GM12878 (cell line): ENCODE data around the gene LRP1B. TPM values are rescaled to one million over a fixed set of nuclear protein-coding genes. Genes with fewer than 3 reads are reported as not detected.

Source experiments
- ATAC-seq: fragments of 200-7000 bp; cut with Tn5 transposase; 3 replicates; pipeline ENCODE4 v1.9.1; 2020; ENCODE audit warnings: mild to moderate bottlenecking, moderate library complexity
- BruUV-seq: library from RNA; stranded (reverse); fragments of 400-500 nt; replicated peaks from 2 replicates; lab custom pipeline; 2021; lab: Mats Ljungman, UMichigan
- CTCF ChIA-PET: fragments of 300-600 bp; sonication (Branson Sonifier 250); formaldehyde crosslinking; extraction: SDS; loops from one replicate; lab custom pipeline; 2021; ENCODE audit warnings: inconsistent platforms; lab: Yijun Ruan, JAX
- POLR2A ChIA-PET: fragments of 350-600 bp; formaldehyde crosslinking; extraction: SDS; loops from one replicate; lab custom pipeline; 2021; ENCODE audit warnings: inconsistent platforms; lab: Charles Lee
- RAD21 ChIA-PET: fragments of 300-600 bp; sonication (Branson Sonifier 250); formaldehyde crosslinking; loops from one replicate; lab custom pipeline; 2023; ENCODE audit warnings: antibody characterized with exemption; ENCODE audit not compliant: unreplicated experiment; lab: Charles Lee
- SMC1A ChIA-PET: fragments of 300-600 bp; sonication (Branson Sonifier 250); formaldehyde crosslinking; loops from one replicate; lab custom pipeline; 2023; ENCODE audit not compliant: unreplicated experiment, uncharacterized antibody; lab: Charles Lee
- DNase-seq: peaks from one replicate; pipeline ENCODE4 v3.0.0-alpha.2; 2011; ENCODE audit warnings: low read depth, low spot score
- FAIRE-seq: peaks from 3 replicates; lab custom pipeline; 2011; peaks lifted over from hg19 to GRCh38; lab: Jason Lieb, UNC
- H2AFZ ChIP-seq: 2 replicates; pipeline ENCODE4 v1.6.0; 2011; ENCODE audit warnings: low read depth, low read length, control low read depth; ENCODE audit not compliant: control insufficient read depth
- H3K27ac ChIP-seq: 2 replicates; pipeline ENCODE4 v1.5.1; 2011; ENCODE audit warnings: control low read depth; ENCODE audit not compliant: control insufficient read depth, insufficient read depth
- H3K27me3 ChIP-seq, 2 experiments: replicated peaks in 1 of 2; 2 replicates each; pipeline versions ENCODE4 v1.6.0 to v1.6.1; 2011; ENCODE audit warnings: low read length in 1 of 2; ENCODE audit not compliant: control insufficient read depth in 2 of 2, insufficient read depth in 2 of 2
- H3K36me3 ChIP-seq, 2 experiments: 2 replicates each; pipeline ENCODE4 v1.5.1; 2011; ENCODE audit warnings: low read length in 1 of 2; ENCODE audit not compliant: control insufficient read depth in 2 of 2, insufficient read depth in 2 of 2
- H3K4me1 ChIP-seq: 2 replicates; pipeline ENCODE4 v1.6.1; 2011; ENCODE audit warnings: mild to moderate bottlenecking, low read length, moderate library complexity, mixed read lengths; ENCODE audit not compliant: control insufficient read depth, insufficient read depth
- H3K4me2 ChIP-seq: 2 replicates; pipeline ENCODE4 v1.6.0; 2011; ENCODE audit warnings: control low read depth; ENCODE audit not compliant: control insufficient read depth, insufficient read depth
- H3K4me3 ChIP-seq: fragments of 200-600 bp; sonication (generic); 2 replicates; pipeline ENCODE4 v1.5.1; 2016
- H3K79me2 ChIP-seq: 2 replicates; pipeline ENCODE4 v1.6.0; 2011; ENCODE audit warnings: low read length; ENCODE audit not compliant: control insufficient read depth, insufficient read depth
- H3K9ac ChIP-seq: 2 replicates; pipeline ENCODE4 v1.8.0; 2011; ENCODE audit warnings: low read length, control low read depth, mixed read lengths; ENCODE audit not compliant: control insufficient read depth, insufficient read depth
- H3K9me3 ChIP-seq: replicated peaks from 3 replicates; pipeline ENCODE4 v1.5.1; 2011; ENCODE audit warnings: mild to moderate bottlenecking, low read length; ENCODE audit not compliant: control insufficient read depth, insufficient read depth
- H4K20me1 ChIP-seq: 2 replicates; pipeline ENCODE4 v1.6.0; 2011; ENCODE audit not compliant: control insufficient read depth, insufficient read depth
- BMI1 ChIP-seq: fragments of 450-650 bp; IDR thresholded peaks from 2 replicates; pipeline ENCODE4 v1.6.1; 2016; ENCODE audit warnings: mild to moderate bottlenecking, moderate library complexity, borderline replicate concordance
- EGR1 ChIP-seq, 2 experiments: IDR thresholded peaks; 1 replicate in 1 of 2; 2 replicates in 1 of 2; pipeline ENCODE4 v1.6.1; 2011 to 2012; ENCODE audit warnings: low read depth in 2 of 2, low read length in 2 of 2, borderline replicate concordance in 1 of 2, mild to moderate bottlenecking in 1 of 2, moderate library complexity in 1 of 2
- ESRRA ChIP-seq: IDR thresholded peaks from 2 replicates; pipeline ENCODE4 v1.6.1; 2012; ENCODE audit warnings: mild to moderate bottlenecking, low read length, improper control_type of control experiment
- ETV6 ChIP-seq, 2 experiments: fragments of 450-650 bp in 1 of 2; IDR thresholded peaks in 1 of 2; conservative IDR thresholded peaks in 1 of 2; 2 replicates each; pipeline ENCODE4 v1.6.1; 2014; ENCODE audit warnings: antibody characterized with exemption in 1 of 2, borderline replicate concordance in 1 of 2, low read depth in 1 of 2, mild to moderate bottlenecking in 1 of 2, moderate library complexity in 1 of 2
- EZH2 ChIP-seq: IDR thresholded peaks from 2 replicates; pipeline ENCODE4 v1.6.1; 2012; ENCODE audit warnings: low read depth, mild to moderate bottlenecking, control low read depth, inconsistent platforms, low read length, borderline replicate concordance; ENCODE audit not compliant: control insufficient read depth
- GATAD2B ChIP-seq: fragments of 450-650 bp; conservative IDR thresholded peaks from 2 replicates; pipeline ENCODE4 v1.6.1; 2017; ENCODE audit warnings: low read depth, mild to moderate bottlenecking, moderate library complexity
- HDGF ChIP-seq: fragments of 450-650 bp; IDR thresholded peaks from 2 replicates; pipeline ENCODE4 v1.6.1; 2016; ENCODE audit warnings: antibody characterized with exemption
- JUNB ChIP-seq: IDR thresholded peaks from 2 replicates; pipeline ENCODE4 v1.6.1; 2016; ENCODE audit warnings: antibody characterized with exemption, mild to moderate bottlenecking
- NBN ChIP-seq: fragments of 450-650 bp; IDR thresholded peaks from 2 replicates; pipeline ENCODE4 v1.6.1; 2016
- NR2F1 ChIP-seq: fragments of 450-650 bp; conservative IDR thresholded peaks from 2 replicates; pipeline ENCODE4 v1.6.1; 2017; ENCODE audit warnings: mild to moderate bottlenecking
- SIX5 ChIP-seq: IDR thresholded peaks from 2 replicates; pipeline ENCODE4 v1.6.1; 2011; ENCODE audit warnings: mild to moderate bottlenecking, low read depth, low read length, moderate library complexity; ENCODE audit not compliant: severe bottlenecking
- SMAD5 ChIP-seq: IDR thresholded peaks from 2 replicates; pipeline ENCODE4 v1.6.1; 2016; ENCODE audit warnings: antibody characterized with exemption, low read depth
- TBL1XR1 ChIP-seq: IDR thresholded peaks from 2 replicates; pipeline ENCODE4 v1.6.1; 2012; ENCODE audit warnings: low read depth, low read length, improper control_type of control experiment
- TCF3 ChIP-seq: IDR thresholded peaks from 2 replicates; pipeline ENCODE4 v1.6.1; 2012; ENCODE audit warnings: low read depth, mild to moderate bottlenecking, low read length, borderline replicate concordance; ENCODE audit not compliant: insufficient read depth
- ZNF24 ChIP-seq: fragments of 450-650 bp; IDR thresholded peaks from 2 replicates; pipeline ENCODE4 v1.6.1; 2017; ENCODE audit warnings: antibody characterized with exemption, mild to moderate bottlenecking
- WGBS: methylation state at CpG from one replicate; pipeline ENCODE4 v1.1.6; 2016; ENCODE audit warnings: low lambda C conversion rate; ENCODE audit not compliant: insufficient replicate concordance, insufficient coverage; ENCODE audit errors: missing lambda C conversion rate; 5-methylcytosine and 5-hydroxymethylcytosine counted together
- in situ Hi-C: fragments of 300-500 bp; cut with MboI; formaldehyde crosslinking; loops from 9 replicates; pipeline ENCODE4 v1.14.3; 2018; ENCODE audit warnings: mixed read lengths
- intact Hi-C: fragments of 100-400 bp; cut with micrococcal nuclease; formaldehyde crosslinking; loops from one replicate; pipeline ENCODE4 v1.14.2; 2022; ENCODE audit not compliant: unreplicated experiment
- polyA plus RNA-seq, 11 experiments: library from polyadenylated mRNA; depleted of rRNA in 4 of 11; unstranded in 6 of 11; stranded (reverse) in 5 of 11; fragments of >200 nt; fragmentation: Nextera tagmentation in 4 of 11; fragmentation: Illumina TruSeq in 1 of 11; extraction: Ambion mirVana in 4 of 11; extraction: Trizol in 1 of 11; gene quantifications; 1 replicate in 1 of 11; 2 replicates in 10 of 11; pipeline versions ENCODE4 v1.2.1 to v1.2.3, GENCODE V29; 2011 to 2016; ENCODE audit warnings: inconsistent platforms in 2 of 11, missing spikeins in 2 of 11, low read depth in 1 of 11
- total RNA-seq, 4 experiments: library from RNA; depleted of rRNA in 3 of 4; stranded (reverse); fragments of >200 nt in 3 of 4; fragmentation: Illumina TruSeq in 1 of 4; extraction: Trizol in 1 of 4; gene quantifications; 2 replicates each; pipeline versions ENCODE4 v1.2.1 to v1.2.3, GENCODE V29; 2013 to 2021
- TF ChIP-seq, protein P1 (sequence below): IDR thresholded peaks from 2 replicates; pipeline ENCODE4 v1.6.1; 2012; ENCODE audit warnings: low read depth, low read length, improper control_type of control experiment
- TF ChIP-seq, protein P2 (sequence below): IDR thresholded peaks from 2 replicates; pipeline ENCODE4 v1.6.1; 2011; ENCODE audit warnings: low read depth, mild to moderate bottlenecking, low read length, moderate library complexity, borderline replicate concordance; ENCODE audit errors: extremely low read depth

The LRP1B gene
- total and polyA plus RNA-seq, 10 of the 15 experiments (the other 5 are each of a cell fraction or from before 2014, with no cell fraction given) = under 0.01 to 0.06 (median 0.03) TPM; not detected in 5

DNA sequence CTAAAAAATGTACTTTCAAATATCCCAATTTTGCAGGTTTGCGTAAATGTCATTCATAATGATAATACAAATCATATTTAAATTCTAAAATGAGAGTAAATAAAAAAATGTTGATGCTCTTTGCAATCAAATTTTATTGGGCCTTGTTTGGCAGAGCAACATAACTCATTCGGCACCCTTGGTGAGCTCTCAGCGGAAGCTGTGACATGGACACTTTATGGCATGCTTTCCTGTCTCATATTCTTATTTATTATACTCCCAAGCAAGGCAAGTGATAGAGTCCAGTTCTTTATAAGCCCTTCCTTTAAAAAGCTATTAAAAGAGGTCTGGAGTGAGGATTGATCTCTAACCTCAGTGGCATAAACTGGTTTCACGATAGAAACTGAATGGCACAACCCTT, 1857.4 kb downstream of the LRP1B start:
- SMC1A ChIA-PET = no interaction called here
- in situ Hi-C loops = no loop called here
- no peak overlapping the region for H3K27ac ChIP-seq
- no peaks in the 10 kb centered on the region for H3K79me2 ChIP-seq
- DNase-seq = no peak
- no peak overlapping the region for H3K9ac ChIP-seq
- RAD21 ChIA-PET = no interaction called here
- no peak for FAIRE-seq
- intact Hi-C loops = no loop called here
- TF ChIP-seq ZNF24 = no peak
- TF ChIP-seq TBL1XR1 = no peak
- TF ChIP-seq NR2F1 = no peak
- TF ChIP-seq ESRRA = no peak
- no peak for TF ChIP-seq HDGF
- TF ChIP-seq TCF3 = no peak
- TF ChIP-seq EZH2 = no peak
- no peak for TF ChIP-seq JUNB
- TF ChIP-seq SIX5 = no peak
- TF ChIP-seq GATAD2B = no peak
- TF ChIP-seq, protein P1, sequence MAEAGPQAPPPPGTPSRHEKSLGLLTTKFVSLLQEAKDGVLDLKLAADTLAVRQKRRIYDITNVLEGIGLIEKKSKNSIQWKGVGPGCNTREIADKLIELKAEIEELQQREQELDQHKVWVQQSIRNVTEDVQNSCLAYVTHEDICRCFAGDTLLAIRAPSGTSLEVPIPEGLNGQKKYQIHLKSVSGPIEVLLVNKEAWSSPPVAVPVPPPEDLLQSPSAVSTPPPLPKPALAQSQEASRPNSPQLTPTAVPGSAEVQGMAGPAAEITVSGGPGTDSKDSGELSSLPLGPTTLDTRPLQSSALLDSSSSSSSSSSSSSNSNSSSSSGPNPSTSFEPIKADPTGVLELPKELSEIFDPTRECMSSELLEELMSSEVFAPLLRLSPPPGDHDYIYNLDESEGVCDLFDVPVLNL = no peak
- TF ChIP-seq, protein P2, sequence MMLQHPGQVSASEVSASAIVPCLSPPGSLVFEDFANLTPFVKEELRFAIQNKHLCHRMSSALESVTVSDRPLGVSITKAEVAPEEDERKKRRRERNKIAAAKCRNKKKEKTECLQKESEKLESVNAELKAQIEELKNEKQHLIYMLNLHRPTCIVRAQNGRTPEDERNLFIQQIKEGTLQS = no peak
- TF ChIP-seq BMI1 = no peak
- no peak for TF ChIP-seq EGR1 (IDR thresholded peaks at IDR 0.05; ENCODE audit: borderline replicate concordance in 1 of 2, low read depth in 2 of 2, low read length in 2 of 2)
- no peak for TF ChIP-seq NBN
- no peak for TF ChIP-seq ETV6 (conservative IDR thresholded peaks at IDR 0.05 in 1 of 2, IDR thresholded peaks at IDR 0.05 in 1 of 2; ENCODE audit: borderline replicate concordance in 1 of 2, low read depth in 1 of 2)
- TF ChIP-seq SMAD5 = no peak
- no peaks in the 10 kb centered on the region for H3K27me3 ChIP-seq
- ATAC-seq = no peak
- CTCF ChIA-PET = interaction anchor here (0.8 kb wide), 1 partner anchor 38 kb away, joined by 3 read pairs; no protein-coding TSS in a partner anchor
- no peaks in the 10 kb centered on the region for H4K20me1 ChIP-seq
- no peaks in the 10 kb centered on the region for H3K36me3 ChIP-seq
- H3K9me3 ChIP-seq = no peaks in the 10 kb centered on the region
- H3K4me1 ChIP-seq = no peaks in the 10 kb centered on the region
- no peak overlapping the region for H3K4me3 ChIP-seq
- 76% methylated on average over 4 of the region's 4 CpGs for WGBS
- BruUV-seq = no TSS peak
- no peak overlapping the region for H2AFZ ChIP-seq
- no peak overlapping the region for H3K4me2 ChIP-seq
- POLR2A ChIA-PET = no interaction called here
